GM13977 (cell line): ENCODE results near the gene ZFHX3.

Experiments used
- DNase-seq: peaks from one replicate; pipeline ENCODE4 v3.0.0; 2012; ENCODE audit warnings: low spot score
- CTCF ChIP-seq: IDR thresholded peaks from 2 replicates; pipeline ENCODE4 v1.5.1; 2012; ENCODE audit warnings: mild to moderate bottlenecking, control low read depth; ENCODE audit not compliant: insufficient read depth; ENCODE audit errors: extremely low read depth, missing control alignments
- in situ Hi-C: fragments of 300-500 bp; cut with MboI; formaldehyde crosslinking; loops from one replicate; pipeline ENCODE4 v1.12.0; 2022; ENCODE audit warnings: low sequenced_read_pairs, low pct_unique_long_range_greater_than_20kb, mixed read lengths, inconsistent platforms; ENCODE audit not compliant: unreplicated experiment

Gene ZFHX3

DNA sequence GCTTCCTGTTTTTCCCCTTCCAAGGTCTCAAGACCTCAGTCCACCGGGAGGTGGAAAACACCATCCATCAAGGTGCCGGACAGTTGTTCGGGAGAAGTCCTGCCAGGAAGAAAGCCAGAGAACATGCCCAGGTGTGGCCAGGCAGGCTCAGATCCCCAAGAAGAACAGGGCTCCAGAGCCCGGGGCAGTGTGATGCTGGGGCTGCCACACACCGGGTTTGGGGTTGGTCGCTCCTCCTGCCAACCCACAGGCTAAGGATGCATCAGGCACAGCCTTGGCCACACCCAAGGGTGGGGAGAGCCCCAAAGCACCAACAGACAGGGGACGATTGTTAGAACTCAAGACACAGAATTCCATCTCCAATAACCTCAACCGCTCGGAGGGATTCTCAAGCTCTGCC is 19.7 kb downstream of the ZFHX3 start:
- in situ Hi-C loops = no loop called here
- no peak for DNase-seq
- no peak for TF ChIP-seq CTCF

- TF ChIP-seq CTCF = no peak
- in situ Hi-C loops = no loop called here
- no peak for DNase-seq
These were observed 20.2 kb downstream of the ZFHX3 start for GRCh38 chr16:73027685-73028111.

- no peak for TF ChIP-seq CTCF
- no peak for DNase-seq
- in situ Hi-C loops = no loop called here
These were observed 20.9 kb downstream of the ZFHX3 start for GRCh38 chr16:73026754-73027684.

- in situ Hi-C loops = no loop called here
- DNase-seq = no peak
- TF ChIP-seq CTCF = no peak
These were observed 22.1 kb downstream of the ZFHX3 start for GRCh38 chr16:73025856-73026210.

DNA sequence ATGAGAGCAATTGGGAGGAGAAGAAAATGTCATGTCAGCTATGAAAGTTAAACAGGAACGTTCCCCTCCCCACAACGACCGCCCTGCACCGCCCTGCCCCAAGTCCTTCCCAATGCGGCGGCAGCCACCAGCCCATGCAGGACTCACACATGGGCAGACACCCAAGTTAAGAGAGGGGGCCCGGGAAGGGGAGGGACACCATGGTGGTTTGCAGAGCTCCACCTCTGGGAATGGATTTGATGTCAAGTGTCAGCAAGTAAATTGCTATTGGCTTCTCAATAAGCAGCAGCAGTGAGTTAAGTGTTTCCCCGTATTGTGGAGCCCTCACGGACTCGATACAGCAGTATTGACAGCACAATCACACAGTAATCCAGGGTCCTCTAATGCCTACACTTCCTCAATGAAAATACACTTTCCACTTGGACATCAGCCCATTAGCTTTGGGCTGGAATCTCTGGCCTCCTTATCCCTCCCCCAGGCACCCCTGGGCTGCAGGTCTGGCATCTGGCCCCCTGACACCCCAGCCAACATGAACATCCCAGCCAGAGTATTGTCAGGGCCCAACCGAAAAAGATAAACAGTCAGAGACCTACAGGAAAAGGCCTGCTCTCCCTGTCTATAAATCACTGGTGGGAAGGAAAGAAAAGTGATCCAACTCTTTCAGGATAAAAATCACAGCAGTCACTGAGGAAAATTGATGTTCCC is 22.6 kb downstream of the ZFHX3 start:
- no peak for DNase-seq
- TF ChIP-seq CTCF = no peak
- in situ Hi-C loops = no loop called here

DNA sequence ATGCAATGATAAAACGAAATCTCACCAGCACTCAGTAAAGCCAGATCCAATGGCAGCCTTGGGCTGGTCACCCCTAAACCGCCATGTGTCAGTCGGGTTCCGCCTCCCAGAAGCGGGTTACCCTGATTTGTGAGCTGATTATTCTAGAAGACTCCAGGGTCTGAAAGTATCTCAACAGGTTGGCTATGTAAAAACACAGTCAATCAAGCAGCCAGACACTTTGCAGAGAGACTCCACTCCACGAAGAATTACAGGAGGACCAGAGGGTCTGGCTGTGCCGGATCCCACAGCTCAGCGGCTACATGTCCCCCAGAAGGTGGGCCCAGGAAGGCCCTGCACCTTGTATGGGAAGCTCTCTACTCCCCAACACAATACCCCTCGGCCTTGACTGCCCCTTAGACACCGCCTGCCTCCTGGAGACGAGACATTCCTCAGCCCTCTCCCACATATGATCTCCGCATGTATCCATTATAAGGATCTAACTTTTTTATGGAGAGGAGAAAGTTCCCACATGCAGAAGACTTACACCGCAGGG is 23.3 kb downstream of the ZFHX3 start:
- in situ Hi-C loops = no loop called here
- TF ChIP-seq CTCF = no peak
- DNase-seq = no peak
